ENCODE results near the gene SCN9A.

GRCh38 chr2:166394245-166394644 is 18.5 kb upstream of the SCN9A start:
- no peak for TF ChIP-seq CTCF (IDR thresholded peaks at IDR 0.05)
- no peak for TF ChIP-seq ZFX (IDR thresholded peaks at IDR 0.05; ENCODE audit: borderline replicate concordance)

Measured in 22Rv1 (cell line).